Measurements from ENCODE around the gene UAP1L1. TPM values are rescaled to one million over a fixed set of nuclear protein-coding genes. Genes with fewer than 3 reads are reported as not detected.

UAP1L1 gene
- total and polyA plus RNA-seq, 12 donors = 3.4 to 24.3 (median 8.5) TPM

GRCh38 chr9:137096785-137097546 lies 19.6 kb downstream of the UAP1L1 start:
- WGBS, 2 donors = 94 to 95% methylated on average over 31 of the region's 31 CpGs

DNA sequence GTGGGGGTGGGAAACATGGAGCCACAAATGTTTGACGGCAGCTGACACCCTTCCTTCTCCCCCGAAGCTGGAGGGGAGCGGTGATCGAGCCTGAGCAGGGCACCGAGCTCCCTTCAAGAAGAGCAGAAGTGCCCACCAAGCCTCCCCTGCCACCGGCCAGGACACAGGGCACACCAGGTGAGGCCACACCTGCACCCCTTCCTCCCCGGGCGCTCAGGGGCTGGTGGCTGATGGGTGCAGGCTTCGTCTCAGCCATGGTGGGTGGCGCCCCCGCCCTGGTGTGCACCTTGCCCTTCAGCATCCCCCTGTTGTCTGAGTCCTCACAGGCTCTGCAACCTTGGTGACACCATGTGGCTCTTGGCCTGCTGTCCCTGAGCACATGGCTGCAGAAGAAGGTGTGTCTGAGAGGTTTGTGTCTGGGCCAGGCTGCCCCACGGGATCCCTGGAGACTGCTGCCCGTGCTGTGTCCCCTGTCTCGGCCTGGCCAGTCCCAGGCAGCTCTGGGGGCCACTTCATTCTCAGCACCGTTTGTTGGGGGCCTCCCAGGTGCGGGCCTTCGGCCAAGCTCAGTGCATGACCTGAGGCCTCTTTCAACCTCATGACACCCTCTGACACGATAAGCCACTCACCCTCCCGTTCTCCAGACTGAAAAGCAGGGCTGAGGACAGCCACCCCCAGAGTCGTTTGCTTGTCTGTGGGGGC lies 20.6 kb downstream of the UAP1L1 start:
- H3K27me3 ChIP-seq = no peaks in the 10 kb centered on the region
- no peaks in the 10 kb centered on the region for H3K9me3 ChIP-seq
- H3K4me1 ChIP-seq = no peaks in the 10 kb centered on the region
- ATAC-seq = peak in 2 of 8 donors; percentile 16 to 31
- 89 to 93% methylated on average over 20 of the region's 20 CpGs for WGBS, 2 donors
- intact Hi-C loops (cut with DNase I) = no loop called here
- H3K36me3 ChIP-seq = peaks cover 0 to 96% (median 35%) of the 10 kb centered on the region in 9 donors
- no peak overlapping the region for H3K27ac ChIP-seq
- DNase-seq = no peak
- no peak overlapping the region for H3K4me3 ChIP-seq
- TF ChIP-seq, protein P1, sequence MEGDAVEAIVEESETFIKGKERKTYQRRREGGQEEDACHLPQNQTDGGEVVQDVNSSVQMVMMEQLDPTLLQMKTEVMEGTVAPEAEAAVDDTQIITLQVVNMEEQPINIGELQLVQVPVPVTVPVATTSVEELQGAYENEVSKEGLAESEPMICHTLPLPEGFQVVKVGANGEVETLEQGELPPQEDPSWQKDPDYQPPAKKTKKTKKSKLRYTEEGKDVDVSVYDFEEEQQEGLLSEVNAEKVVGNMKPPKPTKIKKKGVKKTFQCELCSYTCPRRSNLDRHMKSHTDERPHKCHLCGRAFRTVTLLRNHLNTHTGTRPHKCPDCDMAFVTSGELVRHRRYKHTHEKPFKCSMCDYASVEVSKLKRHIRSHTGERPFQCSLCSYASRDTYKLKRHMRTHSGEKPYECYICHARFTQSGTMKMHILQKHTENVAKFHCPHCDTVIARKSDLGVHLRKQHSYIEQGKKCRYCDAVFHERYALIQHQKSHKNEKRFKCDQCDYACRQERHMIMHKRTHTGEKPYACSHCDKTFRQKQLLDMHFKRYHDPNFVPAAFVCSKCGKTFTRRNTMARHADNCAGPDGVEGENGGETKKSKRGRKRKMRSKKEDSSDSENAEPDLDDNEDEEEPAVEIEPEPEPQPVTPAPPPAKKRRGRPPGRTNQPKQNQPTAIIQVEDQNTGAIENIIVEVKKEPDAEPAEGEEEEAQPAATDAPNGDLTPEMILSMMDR (IDR thresholded peaks at IDR 0.05) = no peak

More at GRCh38 chr9:137096785-137097546, 19.6 kb downstream of the UAP1L1 start:
- H3K27ac ChIP-seq = peak overlapping the region in 1 of 10 donors; percentile 37
- TF ChIP-seq, protein P1 (IDR thresholded peaks at IDR 0.05) = no peak
- no peaks in the 10 kb centered on the region for H3K4me1 ChIP-seq
- ATAC-seq (no peak), DNase-seq (no peak)
- no peaks in the 10 kb centered on the region for H3K9me3 ChIP-seq
- peaks cover 0 to 100% (median 35%) of the 10 kb centered on the region in 9 donors for H3K36me3 ChIP-seq
- no peaks in the 10 kb centered on the region for H3K27me3 ChIP-seq
- peak overlapping the region in 1 of 10 donors; percentile 13 for H3K4me3 ChIP-seq
- intact Hi-C loops (cut with DNase I) = no loop called here

- no peaks in the 10 kb centered on the region for H3K27me3 ChIP-seq
- peaks cover 0 to 96% (median 44%) of the 10 kb centered on the region in 9 donors for H3K36me3 ChIP-seq
- DNase-seq (no peak), ATAC-seq (peak in 4 of 8 donors; percentile 19 to 28 (median 26))
- intact Hi-C loops (cut with DNase I) = no loop called here
- no peaks in the 10 kb centered on the region for H3K9me3 ChIP-seq
- no peaks in the 10 kb centered on the region for H3K4me1 ChIP-seq
- no peak overlapping the region for H3K27ac ChIP-seq
- TF ChIP-seq, protein P1 (IDR thresholded peaks at IDR 0.05) = no peak
- H3K4me3 ChIP-seq = no peak overlapping the region
- 91 to 96% methylated on average over 14 of the region's 14 CpGs for WGBS, 2 donors
Observed at GRCh38 chr9:137099231-137099630, 21.9 kb downstream of the UAP1L1 start.

- no peaks in the 10 kb centered on the region for H3K9me3 ChIP-seq
- no peak overlapping the region for H3K27ac ChIP-seq
- TF ChIP-seq, protein P1 (IDR thresholded peaks at IDR 0.05) = no peak
- no peaks in the 10 kb centered on the region for H3K27me3 ChIP-seq
- no peaks in the 10 kb centered on the region for H3K4me1 ChIP-seq
- DNase-seq (no peak), ATAC-seq (no peak)
- intact Hi-C loops (cut with DNase I) = no loop called here
- WGBS, 2 donors = 93 to 94% methylated on average over 37 of the region's 37 CpGs
- H3K4me3 ChIP-seq = no peak overlapping the region
- peaks cover 0 to 98% (median 61%) of the 10 kb centered on the region in 9 donors for H3K36me3 ChIP-seq
Observed at GRCh38 chr9:137103206-137103999, 26.1 kb downstream of the UAP1L1 start.

Measured in heart right ventricle (tissue), 16 donors.